HG02938 (cell line): ENCODE measurements around the gene MEDAG.

Source experiments
- ATAC-seq: cut with Tn5 transposase; IDR thresholded peaks from one replicate; pipeline ENCODE4 v1.9.1; 2021; ENCODE audit warnings: mild to moderate bottlenecking, moderate library complexity; ENCODE audit not compliant: unreplicated experiment

Gene MEDAG

GRCh38 chr13:30872685-30873461 is 33.2 kb upstream of the MEDAG start:
- ATAC-seq: no peak

GRCh38 chr13:30873499-30873898 is 32.6 kb upstream of the MEDAG start:
- no peak for ATAC-seq

DNA sequence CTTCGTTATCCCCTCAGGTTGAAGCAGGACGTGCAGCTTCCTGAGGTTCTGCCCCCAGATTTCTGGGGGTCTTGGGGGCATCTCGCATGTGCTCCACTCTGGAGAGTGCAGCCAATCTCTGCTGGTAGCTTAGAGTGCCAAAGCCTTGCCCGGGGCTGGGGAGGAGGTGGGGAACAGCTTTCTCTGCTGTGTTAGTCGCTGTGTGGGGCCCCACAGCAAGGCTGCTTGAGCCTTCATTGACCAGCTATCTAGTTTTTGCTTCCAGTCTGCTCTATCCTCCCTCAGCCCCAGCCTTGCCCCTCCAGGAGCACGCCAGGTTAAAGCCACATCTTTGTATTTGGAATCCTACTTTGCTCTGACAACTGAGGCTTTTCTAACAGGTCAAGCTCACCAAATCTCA is 32.0 kb upstream of the MEDAG start:
- no peak for ATAC-seq

DNA sequence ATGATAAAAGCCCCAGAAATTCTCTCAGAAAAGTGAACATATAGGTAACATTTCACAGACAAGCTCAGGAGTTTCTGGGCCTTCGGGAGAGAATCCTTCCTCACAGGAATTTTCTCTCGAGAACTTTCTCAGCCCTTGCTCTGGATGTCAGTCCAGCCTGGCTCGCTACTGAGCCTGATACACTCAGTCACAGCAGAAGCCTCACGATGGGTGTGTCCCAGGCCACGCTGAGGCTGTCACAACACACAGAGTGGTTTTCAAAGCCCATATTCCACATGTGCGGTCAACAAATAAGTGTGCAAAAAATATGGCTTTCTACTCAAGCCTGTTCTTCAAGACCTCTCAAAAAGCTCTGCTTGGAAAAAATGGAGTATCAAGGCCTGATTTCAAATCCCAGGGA is 31.5 kb upstream of the MEDAG start:
- no peak for ATAC-seq

DNA sequence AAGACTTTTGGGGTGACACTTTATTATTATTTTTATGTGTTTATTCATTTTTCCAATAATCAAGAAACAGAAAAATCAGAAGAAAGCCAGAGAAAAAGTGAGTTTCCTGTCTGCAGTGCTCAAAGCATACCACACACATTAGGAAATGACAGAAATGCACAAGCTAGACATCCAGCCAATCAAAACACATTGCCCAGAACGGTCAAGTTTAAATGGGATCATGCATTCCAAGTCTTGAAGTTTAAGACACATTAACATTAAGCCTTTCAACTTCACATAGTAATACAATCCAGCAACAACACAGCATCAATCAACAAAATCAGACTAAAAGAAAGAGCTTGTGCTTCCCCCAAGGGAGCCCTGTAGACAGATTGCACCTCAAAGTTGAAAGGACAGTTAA is 28.7 kb upstream of the MEDAG start:
- no peak for ATAC-seq

GRCh38 chr13:30880151-30880855 is 25.8 kb upstream of the MEDAG start:
- ATAC-seq: no peak

DNA sequence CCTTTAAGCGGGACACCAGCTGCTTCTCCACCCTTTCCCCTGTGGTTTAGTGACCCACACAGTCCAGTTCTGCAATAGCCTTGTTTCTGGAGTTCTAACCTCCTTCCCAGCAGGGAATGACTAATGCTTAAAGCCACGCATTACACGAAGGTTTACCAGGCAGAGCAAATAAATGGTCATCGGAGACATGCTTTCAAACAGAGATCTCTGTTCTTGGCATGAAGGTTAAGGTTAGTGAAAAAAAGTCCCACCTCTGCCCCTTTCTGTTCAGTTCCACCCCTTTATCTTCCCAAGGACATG is 25.3 kb upstream of the MEDAG start:
- ATAC-seq: no peak

DNA sequence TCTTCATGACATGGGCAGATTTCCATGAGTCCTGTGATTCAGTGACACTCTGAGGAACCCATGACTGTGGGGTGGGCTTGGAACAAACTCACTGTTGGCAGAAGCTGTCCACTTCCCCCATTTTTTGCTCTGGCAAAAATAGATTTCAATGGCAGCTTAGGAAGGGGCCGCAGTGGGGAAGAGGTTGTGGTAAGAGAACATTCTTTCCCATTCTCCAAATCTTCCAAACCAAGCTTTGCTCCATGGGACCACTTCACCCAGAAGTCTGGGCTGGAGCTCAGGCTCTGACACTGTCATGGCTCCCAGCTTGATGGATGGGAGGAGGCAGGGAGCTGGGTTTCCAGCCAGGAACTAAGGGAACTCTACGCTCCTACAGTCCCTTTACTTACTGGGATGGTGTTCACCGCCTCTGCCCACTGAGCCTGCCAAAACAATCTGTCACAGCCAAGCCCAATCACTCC is 24.9 kb upstream of the MEDAG start:
- ATAC-seq: no peak

GRCh38 chr13:30882026-30882850 is 23.8 kb upstream of the MEDAG start:
- no peak for ATAC-seq

DNA sequence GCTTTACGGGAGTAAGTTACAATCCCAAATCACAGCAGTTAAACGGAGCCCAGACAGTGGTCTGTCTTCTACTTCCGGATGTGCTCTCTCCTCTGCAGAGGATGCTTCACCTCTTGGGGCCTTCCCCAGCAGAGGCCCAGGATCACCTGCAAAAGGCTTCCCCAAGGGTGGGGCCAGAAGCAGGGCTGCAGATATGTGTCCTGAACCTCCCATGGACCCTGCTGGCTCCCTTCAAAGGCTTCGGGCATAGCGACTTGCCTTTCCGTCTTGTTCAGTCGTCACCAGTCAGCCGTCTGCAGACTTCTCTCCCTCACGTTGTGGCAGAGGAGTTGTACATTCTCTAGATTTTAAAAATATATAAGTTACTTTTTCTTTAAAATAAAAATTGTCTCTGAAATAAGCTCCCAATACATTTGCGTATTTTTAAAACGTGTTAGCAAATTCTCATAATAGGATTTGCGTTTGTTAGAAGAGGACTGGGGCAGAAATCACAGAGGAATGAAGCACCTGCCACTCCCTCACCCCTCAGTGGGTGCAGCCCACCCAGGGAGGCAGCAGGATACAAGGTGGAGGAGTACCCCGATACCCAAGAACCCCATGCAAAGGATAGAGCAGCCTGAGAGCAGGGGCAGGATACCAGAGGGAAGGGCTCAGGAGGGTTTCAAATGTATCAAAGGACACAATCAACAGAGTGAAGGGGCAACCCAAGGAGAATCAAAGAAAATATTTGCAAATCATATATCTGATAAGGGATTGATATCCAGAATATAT is 22.9 kb upstream of the MEDAG start:
- ATAC-seq: no peak

DNA sequence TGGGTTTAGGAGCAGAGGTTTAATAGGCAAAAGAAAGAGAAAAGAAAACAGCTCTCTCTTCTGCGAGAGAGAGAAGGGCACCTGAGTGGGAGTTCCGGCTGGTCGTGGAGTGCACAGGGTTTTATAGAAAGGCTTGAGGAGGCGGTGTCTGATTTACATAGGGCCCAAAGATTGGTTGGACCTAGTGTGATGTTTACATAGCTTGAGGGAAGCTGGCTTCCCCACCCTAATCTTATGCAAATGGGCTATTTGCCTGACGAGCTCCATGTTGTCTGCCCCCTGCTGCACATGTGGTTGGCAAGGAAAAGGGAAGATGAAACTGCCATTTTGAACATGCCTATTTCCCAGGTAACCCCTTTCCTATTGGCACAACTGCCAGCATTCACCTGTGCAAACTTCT is 21.5 kb upstream of the MEDAG start:
- ATAC-seq: no peak

GRCh38 chr13:30889196-30889690 is 16.8 kb upstream of the MEDAG start:
- no peak for ATAC-seq

- no peak for ATAC-seq
Measured at GRCh38 chr13:30892966-30893365, 13.1 kb upstream of the MEDAG start.

- ATAC-seq: no peak
Measured at GRCh38 chr13:30895773-30896172, 10.3 kb upstream of the MEDAG start.

DNA sequence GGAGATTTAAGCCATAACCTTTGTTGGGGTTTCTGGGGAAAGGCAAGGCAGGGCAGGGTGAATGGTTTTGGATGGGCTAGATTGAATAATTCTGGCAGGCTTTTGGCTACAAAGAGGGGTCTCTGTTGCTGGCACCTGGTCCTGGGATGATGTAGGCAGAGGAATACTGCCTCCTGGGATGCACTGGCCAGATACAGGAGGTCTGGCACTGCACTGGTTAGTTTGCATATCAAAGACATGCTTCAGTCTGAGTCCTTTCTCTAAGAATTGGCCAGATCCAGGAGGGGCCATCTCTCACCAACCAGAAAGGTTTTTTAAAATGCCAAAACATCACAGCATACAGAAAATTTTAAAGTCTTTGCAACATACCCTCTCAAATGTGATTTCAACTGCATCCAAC is 8.0 kb upstream of the MEDAG start:
- ATAC-seq: no peak

DNA sequence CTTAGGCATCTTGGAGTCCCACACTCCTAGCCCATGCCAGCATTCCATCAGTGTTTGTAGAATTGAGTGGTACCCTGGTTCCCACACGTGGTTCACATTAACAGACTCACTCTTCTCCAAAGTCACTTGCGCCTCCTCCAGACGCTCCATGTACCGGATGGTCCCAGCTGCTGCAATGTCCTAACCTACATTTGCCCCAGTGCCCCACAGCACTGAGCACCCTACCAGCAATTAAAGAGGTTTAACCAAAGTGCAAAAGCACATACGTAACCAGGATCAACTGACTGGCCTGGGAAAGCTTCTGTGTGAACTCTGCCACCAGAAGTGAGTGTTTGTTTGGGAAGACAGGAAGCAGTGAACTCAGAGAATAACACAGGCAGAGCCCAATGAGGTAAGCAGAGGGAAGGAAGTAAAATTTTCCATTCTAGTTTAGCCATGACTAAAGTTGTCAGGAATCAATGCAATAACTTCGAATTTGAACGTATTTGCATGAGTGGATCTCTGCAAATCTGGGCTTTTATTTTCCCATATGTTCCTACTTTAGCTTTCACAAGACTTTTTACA is 7.3 kb upstream of the MEDAG start:
- ATAC-seq: no peak

DNA sequence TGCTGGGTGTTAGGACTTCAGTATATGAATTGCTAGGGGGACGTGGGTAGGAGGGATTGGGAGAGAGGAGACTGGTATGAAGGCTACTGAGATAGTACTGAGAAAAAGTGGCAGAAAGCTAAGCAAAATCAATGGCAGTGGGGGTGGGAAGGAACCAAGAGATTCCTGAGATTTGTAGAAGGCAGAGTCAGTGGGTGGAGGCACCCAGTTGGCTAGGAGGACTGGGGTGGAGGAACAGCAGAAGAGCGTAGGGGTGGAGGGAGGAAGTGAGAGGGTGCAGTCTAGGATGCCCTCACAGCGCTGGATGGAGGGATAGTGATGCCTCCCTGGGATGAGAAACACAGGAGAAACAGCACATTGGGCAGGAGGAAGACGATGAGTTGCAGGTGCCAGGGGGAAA is 5.6 kb upstream of the MEDAG start:
- ATAC-seq: no peak

- ATAC-seq: peak; percentile 70
Measured at GRCh38 chr13:30900952-30901749, 4.9 kb upstream of the MEDAG start.

DNA sequence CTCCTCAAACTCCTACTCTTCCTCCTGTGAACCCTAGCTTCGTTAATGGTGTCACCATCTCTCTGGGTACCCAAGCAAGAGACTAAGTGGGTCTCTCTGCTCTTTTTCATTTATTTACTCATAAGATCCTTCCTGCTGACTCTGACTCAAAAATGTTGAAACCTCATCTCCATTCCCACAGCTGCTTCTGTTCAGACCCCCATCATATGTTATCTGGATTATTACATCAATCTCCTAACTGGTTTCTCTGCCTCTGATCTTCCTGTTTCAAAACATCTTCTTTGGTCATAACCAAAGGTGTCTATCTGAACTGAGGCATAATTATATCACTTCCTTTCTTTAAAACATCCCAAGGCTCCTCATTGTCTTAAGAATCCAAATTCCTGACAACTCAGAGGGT is 2.0 kb upstream of the MEDAG start:
- ATAC-seq: no peak
